ENCODE measurements around the gene CFAP20. TPM values are rescaled to one million over a fixed set of nuclear protein-coding genes. Genes with fewer than 3 reads are reported as not detected.

CFAP20 gene
- total and polyA plus RNA-seq, 8 donors = 26.0 to 86.5 (median 73.7) TPM

DNA sequence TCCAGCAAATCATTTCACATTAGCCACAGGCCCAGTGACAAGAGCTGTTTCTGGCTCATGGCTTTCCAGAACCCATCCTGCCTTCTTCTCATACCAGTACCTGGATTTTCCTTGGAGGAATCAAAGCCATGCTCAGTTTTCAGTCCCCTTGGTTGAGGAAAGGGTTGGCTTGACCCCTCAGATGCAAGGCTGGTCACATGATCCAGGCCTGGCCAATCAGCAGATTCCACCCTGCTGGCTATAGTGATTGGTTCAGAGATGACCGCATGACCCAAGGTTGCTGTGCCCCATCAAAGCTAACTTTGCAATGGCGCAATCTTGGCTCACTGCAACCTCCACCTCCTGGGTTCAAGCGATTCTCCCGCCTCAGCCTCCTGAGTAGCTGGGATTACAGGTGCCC, 58.6 kb downstream of the CFAP20 start:
- Histone ChIP-seq H3K9me3 (no peaks in the 10 kb centered on the region), H3K27ac (no peak overlapping the region), H3K4me1 (no peaks in the 10 kb centered on the region), H3K27me3 (no peaks in the 10 kb centered on the region), H3K4me3 (no peak overlapping the region), H3K36me3 (no peaks in the 10 kb centered on the region)
- TF ChIP-seq, protein P1, sequence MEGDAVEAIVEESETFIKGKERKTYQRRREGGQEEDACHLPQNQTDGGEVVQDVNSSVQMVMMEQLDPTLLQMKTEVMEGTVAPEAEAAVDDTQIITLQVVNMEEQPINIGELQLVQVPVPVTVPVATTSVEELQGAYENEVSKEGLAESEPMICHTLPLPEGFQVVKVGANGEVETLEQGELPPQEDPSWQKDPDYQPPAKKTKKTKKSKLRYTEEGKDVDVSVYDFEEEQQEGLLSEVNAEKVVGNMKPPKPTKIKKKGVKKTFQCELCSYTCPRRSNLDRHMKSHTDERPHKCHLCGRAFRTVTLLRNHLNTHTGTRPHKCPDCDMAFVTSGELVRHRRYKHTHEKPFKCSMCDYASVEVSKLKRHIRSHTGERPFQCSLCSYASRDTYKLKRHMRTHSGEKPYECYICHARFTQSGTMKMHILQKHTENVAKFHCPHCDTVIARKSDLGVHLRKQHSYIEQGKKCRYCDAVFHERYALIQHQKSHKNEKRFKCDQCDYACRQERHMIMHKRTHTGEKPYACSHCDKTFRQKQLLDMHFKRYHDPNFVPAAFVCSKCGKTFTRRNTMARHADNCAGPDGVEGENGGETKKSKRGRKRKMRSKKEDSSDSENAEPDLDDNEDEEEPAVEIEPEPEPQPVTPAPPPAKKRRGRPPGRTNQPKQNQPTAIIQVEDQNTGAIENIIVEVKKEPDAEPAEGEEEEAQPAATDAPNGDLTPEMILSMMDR (IDR thresholded peaks at IDR 0.05) = no peak
- no peak for DNase-seq
- intact Hi-C loops (cut with DNase I) = no loop called here
- ATAC-seq = no peak

Other genes with a start within 250 kb of the CFAP20 start
- gene CNGB1, start 158.3 kb downstream of the CFAP20 start, total RNA-seq = under 1 TPM in 1 of 2 donors, not detected in 1; 0.23 TPM
- gene CNGB1, start 158.3 kb downstream of the CFAP20 start, polyA plus RNA-seq (ENCODE audit: insufficient read length in 6 of 6) = under 1 TPM; 0.03 to 0.20 (median 0.11) TPM
- gene ZNF319, start 128.7 kb downstream of the CFAP20 start, total RNA-seq = 10 to 100 TPM; 10.7 to 12.0 TPM
- 10 to 100 TPM in 3 of 6 donors, 1 to 10 TPM in 3; 7.8 to 11.4 (median 10.3) TPM for gene ZNF319, start 128.7 kb downstream of the CFAP20 start, polyA plus RNA-seq (ENCODE audit: insufficient read length in 6 of 6)
- gene USB1, start 128.0 kb downstream of the CFAP20 start, total RNA-seq = 10 to 100 TPM; 48.0 to 50.9 TPM
- 10 to 100 TPM; 21.5 to 29.6 (median 23.8) TPM for gene USB1, start 128.0 kb downstream of the CFAP20 start, polyA plus RNA-seq (ENCODE audit: insufficient read length in 6 of 6)
- gene MMP15, start 103.6 kb downstream of the CFAP20 start, total RNA-seq = 10 to 100 TPM; 25.3 to 38.7 TPM
- gene MMP15, start 103.6 kb downstream of the CFAP20 start, polyA plus RNA-seq (ENCODE audit: insufficient read length in 6 of 6) = 10 to 100 TPM; 42.0 to 63.5 (median 48.7) TPM
- 10 to 100 TPM; 55.5 to 69.0 TPM for gene CSNK2A2, start 68.7 kb upstream of the CFAP20 start, total RNA-seq
- gene CSNK2A2, start 68.7 kb upstream of the CFAP20 start, polyA plus RNA-seq (ENCODE audit: insufficient read length in 6 of 6) = 10 to 100 TPM; 61.1 to 84.6 (median 74.6) TPM
- not detected for gene PRSS54, start 165.6 kb upstream of the CFAP20 start, total RNA-seq
- gene PRSS54, start 165.6 kb upstream of the CFAP20 start, polyA plus RNA-seq (ENCODE audit: insufficient read length in 6 of 6) = not detected

Measured in left lung (tissue), 10 donors.